ENCODE measurements around the gene STAP2. TPM values are rescaled to one million over a fixed set of nuclear protein-coding genes. Genes with fewer than 3 reads are reported as not detected.

STAP2 gene
- polyA plus RNA-seq, 1 experiment: 5.3 TPM

GRCh38 chr19:4357921-4358326 lies 19.3 kb upstream of the STAP2 start:
- CTCF ChIA-PET: interaction anchor here (1.1 kb wide), 1 partner anchor 91 kb away, joined by 3 read pairs; no protein-coding TSS in a partner anchor
- DNase-seq (ENCODE audit: low read depth, low spot score): no peak
- Histone ChIP-seq H3K27me3 (ENCODE audit: control insufficient read depth, insufficient read depth, low read length) (no peaks in the 10 kb centered on the region), H3K4me3 (ENCODE audit: low read depth, low read length) (no peak overlapping the region), H3K27ac (ENCODE audit: low read depth, low read length) (no peak overlapping the region), H3K9me3 (ENCODE audit: control insufficient read depth, insufficient read depth, low read length) (no peaks in the 10 kb centered on the region; the same call in 1 of the 2 replicates)
- no peak for TF ChIP-seq CTCF (IDR thresholded peaks at IDR 0.05; ENCODE audit: low read depth, low read length)
- POLR2A ChIA-PET: interaction anchor here (0.7 kb wide), 1 partner anchor 42 kb away, joined by 3 read pairs; the partner anchor contains the start of gene SH3GL1

GRCh38 chr19:4357095-4357797 lies 18.6 kb upstream of the STAP2 start:
- CTCF ChIA-PET: no interaction called here
- POLR2A ChIA-PET: no interaction called here
- no peak for TF ChIP-seq CTCF (IDR thresholded peaks at IDR 0.05; ENCODE audit: low read depth, low read length)
- DNase-seq (ENCODE audit: low read depth, low spot score): no peak
- H3K9me3 ChIP-seq (ENCODE audit: control insufficient read depth, insufficient read depth, low read length): no peaks in the 10 kb centered on the region; the same call in 1 of the 2 replicates
- H3K27me3 ChIP-seq (ENCODE audit: control insufficient read depth, insufficient read depth, low read length): no peaks in the 10 kb centered on the region
- no peak overlapping the region for H3K4me3 ChIP-seq (ENCODE audit: low read depth, low read length)
- H3K27ac ChIP-seq (ENCODE audit: low read depth, low read length): no peak overlapping the region

- CTCF ChIA-PET: interaction anchor here (0.6 kb wide), 1 partner anchor 17 kb away, joined by 3 read pairs; no protein-coding TSS in a partner anchor
- POLR2A ChIA-PET: interaction anchor here (0.6 kb wide), 2 partner anchors 27 to 30 kb away, joined by 6 to 7 read pairs; no protein-coding TSS in a partner anchor
- no peak for TF ChIP-seq CTCF (IDR thresholded peaks at IDR 0.05; ENCODE audit: low read depth, low read length)
- Histone ChIP-seq H3K9me3 (ENCODE audit: control insufficient read depth, insufficient read depth, low read length) (no peaks in the 10 kb centered on the region), H3K4me3 (ENCODE audit: low read depth, low read length) (no peak overlapping the region), H3K27ac (ENCODE audit: low read depth, low read length) (no peak overlapping the region), H3K27me3 (ENCODE audit: control insufficient read depth, insufficient read depth, low read length) (no peaks in the 10 kb centered on the region)
- DNase-seq (ENCODE audit: low read depth, low spot score): no peak
Measured at GRCh38 chr19:4354897-4355296, 16.3 kb upstream of the STAP2 start.

GRCh38 chr19:4354282-4354681 lies 15.7 kb upstream of the STAP2 start:
- H3K27ac ChIP-seq (ENCODE audit: low read depth, low read length): no peak overlapping the region
- POLR2A ChIA-PET: no interaction called here
- TF ChIP-seq CTCF (IDR thresholded peaks at IDR 0.05; ENCODE audit: low read depth, low read length): no peak
- no peaks in the 10 kb centered on the region for H3K27me3 ChIP-seq (ENCODE audit: control insufficient read depth, insufficient read depth, low read length)
- no peaks in the 10 kb centered on the region for H3K9me3 ChIP-seq (ENCODE audit: control insufficient read depth, insufficient read depth, low read length)
- CTCF ChIA-PET: no interaction called here
- no peak for DNase-seq (ENCODE audit: low read depth, low spot score)
- no peak overlapping the region for H3K4me3 ChIP-seq (ENCODE audit: low read depth, low read length)

- CTCF ChIA-PET: interaction anchor here (0.5 to 2.8 kb wide), 28 partner anchors 9 to 1576 kb away, joined by 3 to 58 read pairs (median 4); partner anchors contain the start of genes CHAF1A, HDGFL2, MPND and YJU2
- DNase-seq (ENCODE audit: low read depth, low spot score): no peak
- H3K9me3 ChIP-seq (ENCODE audit: control insufficient read depth, insufficient read depth, low read length): no peaks in the 10 kb centered on the region
- no peak overlapping the region for H3K4me3 ChIP-seq (ENCODE audit: low read depth, low read length)
- no peak overlapping the region for H3K27ac ChIP-seq (ENCODE audit: low read depth, low read length)
- TF ChIP-seq CTCF (IDR thresholded peaks at IDR 0.05; ENCODE audit: low read depth, low read length): peak; percentile 80
- POLR2A ChIA-PET: interaction anchor here (0.6 to 1.8 kb wide), 4 partner anchors 10 to 119 kb away, joined by 4 to 13 read pairs (median 4); partner anchors contain the start of gene MPND
- no peaks in the 10 kb centered on the region for H3K27me3 ChIP-seq (ENCODE audit: control insufficient read depth, insufficient read depth, low read length)
Measured at GRCh38 chr19:4352701-4353121, 14.1 kb upstream of the STAP2 start.

Data from AG04450 (cell line).